ENCODE results near the gene PACSIN3.

DNA sequence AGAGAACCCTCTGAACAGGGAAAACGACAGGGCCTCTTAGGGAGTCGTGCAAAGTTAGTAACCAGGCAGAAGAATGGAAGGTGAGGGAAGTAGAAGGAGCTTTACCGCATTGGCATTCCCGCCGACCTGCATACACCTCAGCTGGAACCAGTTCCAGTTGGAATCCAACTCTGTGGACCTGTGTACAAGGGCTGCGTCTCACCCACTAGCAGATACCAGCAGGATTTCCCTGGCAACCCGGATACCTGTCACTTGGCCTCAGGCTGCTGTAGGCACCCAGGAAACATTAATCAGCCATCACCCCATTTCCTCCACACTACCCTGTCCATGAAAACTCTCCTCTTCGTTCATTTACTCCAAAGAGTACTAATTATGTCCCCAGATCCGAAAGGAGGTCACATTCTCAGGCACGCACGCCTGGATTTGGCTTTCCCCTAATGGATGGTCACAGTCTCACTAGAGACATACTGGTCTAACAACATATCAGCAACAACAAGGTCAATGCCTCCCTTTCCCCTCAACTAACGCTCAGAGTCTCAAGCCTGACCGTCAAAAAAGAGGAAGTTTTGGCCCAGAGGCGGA is 10.4 kb downstream of the PACSIN3 start:
- TF ChIP-seq, protein P1, sequence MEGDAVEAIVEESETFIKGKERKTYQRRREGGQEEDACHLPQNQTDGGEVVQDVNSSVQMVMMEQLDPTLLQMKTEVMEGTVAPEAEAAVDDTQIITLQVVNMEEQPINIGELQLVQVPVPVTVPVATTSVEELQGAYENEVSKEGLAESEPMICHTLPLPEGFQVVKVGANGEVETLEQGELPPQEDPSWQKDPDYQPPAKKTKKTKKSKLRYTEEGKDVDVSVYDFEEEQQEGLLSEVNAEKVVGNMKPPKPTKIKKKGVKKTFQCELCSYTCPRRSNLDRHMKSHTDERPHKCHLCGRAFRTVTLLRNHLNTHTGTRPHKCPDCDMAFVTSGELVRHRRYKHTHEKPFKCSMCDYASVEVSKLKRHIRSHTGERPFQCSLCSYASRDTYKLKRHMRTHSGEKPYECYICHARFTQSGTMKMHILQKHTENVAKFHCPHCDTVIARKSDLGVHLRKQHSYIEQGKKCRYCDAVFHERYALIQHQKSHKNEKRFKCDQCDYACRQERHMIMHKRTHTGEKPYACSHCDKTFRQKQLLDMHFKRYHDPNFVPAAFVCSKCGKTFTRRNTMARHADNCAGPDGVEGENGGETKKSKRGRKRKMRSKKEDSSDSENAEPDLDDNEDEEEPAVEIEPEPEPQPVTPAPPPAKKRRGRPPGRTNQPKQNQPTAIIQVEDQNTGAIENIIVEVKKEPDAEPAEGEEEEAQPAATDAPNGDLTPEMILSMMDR (IDR thresholded peaks at IDR 0.05; ENCODE audit: low read length) = no peak
- no peak for TF ChIP-seq EZH2 (IDR thresholded peaks at IDR 0.05; ENCODE audit: borderline replicate concordance, low read length)

All from OCI-LY1 (cell line).